K562 (cell line): ENCODE data around the gene RNF213. TPM values are rescaled to one million over a fixed set of nuclear protein-coding genes. Genes with fewer than 3 reads are reported as not detected.

Source experiments
- ATAC-seq: fragments of 200-7000 bp; cut with Tn5 transposase; 3 replicates; pipeline ENCODE4 v1.9.1; 2020; ENCODE audit warnings: moderate library complexity
- BruUV-seq: library from RNA; stranded (reverse); fragments of 400-500 nt; replicated peaks from 2 replicates; lab custom pipeline; 2021; lab: Mats Ljungman, UMichigan
- CTCF ChIA-PET: fragments of 300-600 bp; formaldehyde crosslinking; extraction: SDS; loops from one replicate; lab custom pipeline; 2021; ENCODE audit warnings: low intra/inter-chr PET ratio; lab: Yijun Ruan, JAX
- POLR2A ChIA-PET: fragments of 300-600, 350-650 bp; sonication (Branson Sonifier 250); formaldehyde crosslinking; extraction: SDS; loops from one replicate; lab custom pipeline; 2021; ENCODE audit warnings: antibody characterized with exemption, inconsistent platforms; lab: Yijun Ruan, JAX
- DNase-seq, 4 experiments: peaks; one replicate each; pipeline versions ENCODE4 v3.0.0 to v3.0.0-alpha.2; 2011 to 2018; ENCODE audit warnings: low spot score in 3 of 4, mixed read lengths in 3 of 4; ENCODE audit errors: extremely low read depth in 1 of 4
- FAIRE-seq: peaks from 2 replicates; lab custom pipeline; 2011; peaks lifted over from hg19 to GRCh38; lab: Jason Lieb, UNC
- H2AFZ ChIP-seq: 2 replicates; pipeline ENCODE4 v1.6.0; 2011; ENCODE audit warnings: low read depth, low read length, control low read depth, inconsistent platforms
- H3K27ac ChIP-seq: fragments of 200-600 bp; 3 replicates; pipeline ENCODE4 v1.8.0; 2011; ENCODE audit warnings: low read depth, mild to moderate bottlenecking, control low read depth, inconsistent platforms, low read length, moderate library complexity, mixed read lengths; ENCODE audit errors: extremely low read depth
- H3K27me3 ChIP-seq, 2 experiments: fragments of 300-600 bp in 1 of 2; 2 replicates in 1 of 2; 3 replicates in 1 of 2; pipeline versions ENCODE4 v1.6.0 to v1.8.0; 2011; ENCODE audit warnings: inconsistent platforms in 2 of 2, low read length in 2 of 2, mild to moderate bottlenecking in 1 of 2, mixed read lengths in 1 of 2, moderate library complexity in 1 of 2; ENCODE audit not compliant: control insufficient read depth in 2 of 2, insufficient read depth in 2 of 2
- H3K36me3 ChIP-seq: fragments of 300-600 bp; 3 replicates; pipeline ENCODE4 v1.8.0; 2011; ENCODE audit warnings: mild to moderate bottlenecking, low read length, inconsistent platforms; ENCODE audit not compliant: control insufficient read depth, insufficient read depth
- H3K4me1 ChIP-seq, 2 experiments: fragments of 200-600 bp in 1 of 2; replicated peaks in 1 of 2; 2 replicates in 1 of 2; 3 replicates in 1 of 2; pipeline versions ENCODE4 v1.5.1 to v1.8.0; 2011; ENCODE audit warnings: inconsistent platforms in 2 of 2, low read length in 2 of 2, mild to moderate bottlenecking in 1 of 2, mixed read lengths in 1 of 2, moderate library complexity in 1 of 2; ENCODE audit not compliant: control insufficient read depth in 2 of 2, insufficient read depth in 2 of 2
- H3K4me2 ChIP-seq: 2 replicates; pipeline ENCODE4 v1.6.1; 2011; ENCODE audit warnings: low read length, control low read depth, inconsistent platforms, mixed read lengths; ENCODE audit not compliant: insufficient read depth
- H3K4me3 ChIP-seq: fragments of 200-600 bp; sonication (generic), shearing (Covaris generic); 2 replicates; pipeline ENCODE4 v1.5.1; 2016; ENCODE audit warnings: control low read depth, inconsistent platforms
- H3K79me2 ChIP-seq: fragments of 200-600 bp; 3 replicates; pipeline ENCODE4 v1.8.0; 2011; ENCODE audit warnings: low read length, inconsistent platforms; ENCODE audit not compliant: control insufficient read depth, insufficient read depth
- H3K9ac ChIP-seq, 2 experiments: 2 replicates each; pipeline versions ENCODE4 v1.6.0 to v1.6.1; 2011; ENCODE audit warnings: low read depth in 2 of 2, low read length in 2 of 2, control low read depth in 1 of 2, inconsistent platforms in 1 of 2, mild to moderate bottlenecking in 1 of 2, mixed read lengths in 1 of 2; ENCODE audit not compliant: insufficient read depth in 1 of 2
- H3K9me1 ChIP-seq: one replicate; pipeline ENCODE4 v1.6.0; 2011; ENCODE audit warnings: inconsistent platforms, mild to moderate bottlenecking, low read length, moderate library complexity; ENCODE audit not compliant: control insufficient read depth, insufficient read depth
- H3K9me3 ChIP-seq: replicated peaks from 2 replicates; pipeline ENCODE4 v1.5.1; 2011; ENCODE audit warnings: low read depth, low read length, inconsistent platforms; ENCODE audit not compliant: control insufficient read depth, insufficient read depth
- H4K20me1 ChIP-seq: replicated peaks from 2 replicates; pipeline ENCODE4 v1.6.1; 2011; ENCODE audit warnings: low read length, inconsistent platforms, mixed read lengths; ENCODE audit not compliant: control insufficient read depth, insufficient read depth
- ELK1 ChIP-seq: sonication (generic); formaldehyde crosslinking; IDR thresholded peaks from 2 replicates; pipeline ENCODE4 v1.8.1; 2022; ENCODE audit warnings: missing genetic modification reagents
- NUFIP1 ChIP-seq: fragments of 450-650 bp; IDR thresholded peaks from 2 replicates; pipeline ENCODE4 v1.6.1; 2018; ENCODE audit not compliant: partially characterized antibody
- POLR2G ChIP-seq: fragments of 200-400 bp; formaldehyde crosslinking; IDR thresholded peaks from 2 replicates; pipeline ENCODE4 v1.6.1; 2017; ENCODE audit warnings: low read depth, mild to moderate bottlenecking, antibody characterized with exemption, low read length, moderate library complexity
- POLR3A ChIP-seq: IDR thresholded peaks from 2 replicates; pipeline ENCODE4 v1.6.1; 2011; ENCODE audit warnings: borderline replicate concordance, mild to moderate bottlenecking, moderate library complexity; ENCODE audit not compliant: insufficient read length, insufficient read depth; ENCODE audit errors: extremely low read depth
- TFE3 ChIP-seq: fragments of 450-650 bp; formaldehyde crosslinking; IDR thresholded peaks from 2 replicates; pipeline ENCODE4 v1.4.0; 2020; ENCODE audit warnings: mild to moderate bottlenecking, mixed read lengths
- WGBS: fragments of 100-300 bp; shearing (Covaris generic); methylation state at CpG from one replicate; pipeline ENCODE4 v1.1.6; 2016; ENCODE audit warnings: low coverage, mixed read lengths; ENCODE audit not compliant: insufficient coverage; ENCODE audit errors: missing lambda C conversion rate; 5-methylcytosine and 5-hydroxymethylcytosine counted together
- in situ Hi-C: fragments of 300-500 bp; cut with MboI; formaldehyde crosslinking; loops from 4 replicates; pipeline ENCODE4 v1.15.0; 2018; ENCODE audit warnings: inconsistent platforms, mixed read lengths
- intact Hi-C: fragments of 100-400 bp; cut with micrococcal nuclease; formaldehyde crosslinking; loops from 2 replicates; pipeline ENCODE4 v1.14.2; 2022
- polyA plus RNA-seq, 8 experiments: library from polyadenylated mRNA; depleted of rRNA in 4 of 8; stranded (reverse) in 5 of 8; unstranded in 3 of 8; fragments of >200 nt; fragmentation: Nextera tagmentation in 2 of 8; fragmentation: Illumina TruSeq in 1 of 8; extraction: Ambion mirVana in 2 of 8; extraction: Trizol in 1 of 8; gene quantifications; 2 replicates each; pipeline versions ENCODE4 v1.2.1 to v1.2.3, GENCODE V29; 2011 to 2014; ENCODE audit warnings: inconsistent platforms in 1 of 8, missing spikeins in 1 of 8
- total RNA-seq, 7 experiments: library from RNA; depleted of rRNA in 6 of 7; stranded (reverse); fragments of >200 nt in 6 of 7; fragmentation: Illumina TruSeq in 2 of 7; extraction: Trizol in 2 of 7; gene quantifications; 2 replicates each; pipeline versions ENCODE4 v1.2.1 to v1.2.3, GENCODE V29; 2011 to 2021; ENCODE audit warnings: low replicate concordance in 1 of 7

The RNF213 gene
- total and polyA plus RNA-seq, 9 of the 15 experiments (the other 6 are each of a cell fraction or from before 2014, with no cell fraction given): 5.3 to 33.6 (median 17.9) TPM

GRCh38 chr17:80422981-80423380 is 162.3 kb downstream of the RNF213 start:
- Histone ChIP-seq H3K79me2 (no peaks in the 10 kb centered on the region), H3K9me1 (no peaks in the 10 kb centered on the region), H3K36me3 (0 out of 3 replicates have a peak, but pooled peaks cover under 1% of the 10 kb centered on the region), H3K4me3 (no peak overlapping the region), H3K27me3 (peaks cover 13 to 56% of the 10 kb centered on the region in 2 experiments; a peak in 4 of 5 replicates), H2AFZ (no peak overlapping the region), H3K4me2 (no peak overlapping the region), H4K20me1 (peaks cover 25% of the 10 kb centered on the region), H3K9ac (peak overlapping the region in 1 of 2 experiments; percentile 35; a peak in 1 of 4 replicates), H3K9me3 (no peaks in the 10 kb centered on the region), H3K4me1 (peaks cover 0 to 31% of the 10 kb centered on the region in 2 experiments; a peak in 2 of 5 replicates), H3K27ac (no peak overlapping the region)
- WGBS: 17% methylated on average over 18 of the region's 20 CpGs
- ChIA-PET CTCF (no interaction called here), POLR2A (interaction anchor here (0.5 to 1.1 kb wide), 4 partner anchors 83 to 596 kb away, joined by 3 to 6 read pairs (median 4); no protein-coding TSS in a partner anchor)
- in situ Hi-C loops (no loop called here), intact Hi-C loops (no loop called here)
- TF ChIP-seq POLR3A (no peak), POLR2G (peak; percentile 48; the same call in 1 of the 2 replicates), TFE3 (CRISPR knock-in tag) (no peak), NUFIP1 (no peak), ELK1 (CRISPR knock-in tag) (no peak)
- FAIRE-seq (no peak), ATAC-seq (no peak), DNase-seq (no peak)
- BruUV-seq: no TSS peak
